WTC11 (cell line): ENCODE data around the gene RAB25. TPM values are rescaled to one million over a fixed set of nuclear protein-coding genes. Genes with fewer than 3 reads are reported as not detected.
A peak's percentile ranks its signal among the peaks of the same experiment; 100 is the strongest.

Experiments
- CBFB ChIP-seq: sonication (generic); formaldehyde crosslinking; IDR thresholded peaks from 2 replicates; pipeline ENCODE4 v1.8.1; 2022; ENCODE audit warnings: mild to moderate bottlenecking, low read depth, missing genetic modification reagents
- ELF4 ChIP-seq: sonication (generic); formaldehyde crosslinking; IDR thresholded peaks from 2 replicates; pipeline ENCODE4 v1.8.1; 2022; ENCODE audit warnings: low read depth, mild to moderate bottlenecking, moderate library complexity, missing genetic modification reagents
- EMX1 ChIP-seq: fragments of 250-450 bp; sonication (Bioruptor Pico); IDR thresholded peaks from 2 replicates; pipeline ENCODE4 v1.8.0; 2021; ENCODE audit warnings: mild to moderate bottlenecking
- ETV6 ChIP-seq: sonication (generic); formaldehyde crosslinking; IDR thresholded peaks from 2 replicates; pipeline ENCODE4 v1.8.1; 2022; ENCODE audit warnings: mild to moderate bottlenecking, missing genetic modification reagents
- FOXK1 ChIP-seq: sonication (generic); formaldehyde crosslinking; IDR thresholded peaks from 2 replicates; pipeline ENCODE4 v1.8.0; 2022; ENCODE audit warnings: mild to moderate bottlenecking, moderate library complexity, missing genetic modification reagents
- JAZF1 ChIP-seq: fragments of 250-450 bp; sonication (Bioruptor Pico); IDR thresholded peaks from 2 replicates; pipeline ENCODE4 v1.9.0; 2021; ENCODE audit warnings: moderate library complexity, mild to moderate bottlenecking, inconsistent platforms
- KAT7 ChIP-seq: sonication (generic); formaldehyde crosslinking; IDR thresholded peaks from 2 replicates; pipeline ENCODE4 v1.8.1; 2023; ENCODE audit warnings: missing genetic modification reagents, mild to moderate bottlenecking, borderline replicate concordance
- NFE2L1 ChIP-seq: sonication (generic); formaldehyde crosslinking; IDR thresholded peaks from 2 replicates; pipeline ENCODE4 v1.8.1; 2023; ENCODE audit warnings: missing genetic modification reagents
- PRRX2 ChIP-seq: fragments of 250-450 bp; sonication (Bioruptor Pico); IDR thresholded peaks from 2 replicates; pipeline ENCODE4 v1.8.0; 2021; ENCODE audit warnings: mild to moderate bottlenecking
- RELA ChIP-seq: sonication (generic); formaldehyde crosslinking; IDR thresholded peaks from 2 replicates; pipeline ENCODE4 v1.8.1; 2022; ENCODE audit warnings: missing genetic modification reagents, mild to moderate bottlenecking, borderline replicate concordance
- SMAD3 ChIP-seq: sonication (generic); formaldehyde crosslinking; IDR thresholded peaks from 2 replicates; pipeline ENCODE4 v1.8.0; 2022; ENCODE audit warnings: missing genetic modification reagents, mild to moderate bottlenecking, borderline replicate concordance
- TCF7 ChIP-seq: sonication (generic); formaldehyde crosslinking; IDR thresholded peaks from 2 replicates; pipeline ENCODE4 v1.8.0; 2022; ENCODE audit warnings: mild to moderate bottlenecking, low read depth, missing genetic modification reagents, moderate library complexity
- TP53 ChIP-seq: sonication (generic); formaldehyde crosslinking; IDR thresholded peaks from 2 replicates; pipeline ENCODE4 v1.8.1; 2023; ENCODE audit warnings: mild to moderate bottlenecking, missing genetic modification reagents
- ZNF138 ChIP-seq: sonication (generic); formaldehyde crosslinking; conservative IDR thresholded peaks from 2 replicates; pipeline ENCODE4 v1.8.1; 2022; ENCODE audit warnings: mild to moderate bottlenecking, moderate library complexity, missing genetic modification reagents
- ZNF232 ChIP-seq: sonication (generic); formaldehyde crosslinking; IDR thresholded peaks from 2 replicates; pipeline ENCODE4 v1.8.0; 2022; ENCODE audit warnings: mild to moderate bottlenecking, missing genetic modification reagents
- ZNF263 ChIP-seq: sonication (generic); formaldehyde crosslinking; IDR thresholded peaks from 2 replicates; pipeline ENCODE4 v1.8.1; 2022; ENCODE audit warnings: low read depth, mild to moderate bottlenecking, moderate library complexity, missing genetic modification reagents
- ZNF396 ChIP-seq: fragments of 250-450 bp; sonication (Bioruptor Pico); IDR thresholded peaks from 2 replicates; pipeline ENCODE4 v1.8.0; 2021; ENCODE audit warnings: mild to moderate bottlenecking, moderate library complexity, borderline replicate concordance
- ZNF416 ChIP-seq: fragments of 250-450 bp; sonication (Bioruptor Pico); IDR thresholded peaks from 2 replicates; pipeline ENCODE4 v1.9.0; 2021; ENCODE audit warnings: mild to moderate bottlenecking, inconsistent platforms
- total RNA-seq: library from RNA; stranded (reverse); gene quantifications from 3 replicates; pipeline ENCODE4 v1.2.3, GENCODE V29; 2021
- TF ChIP-seq, protein P1 (sequence below): sonication (generic); formaldehyde crosslinking; IDR thresholded peaks from 2 replicates; pipeline ENCODE4 v1.8.1; 2023; ENCODE audit warnings: mild to moderate bottlenecking, missing genetic modification reagents, borderline replicate concordance
- TF ChIP-seq, protein P2 (sequence below): sonication (generic); formaldehyde crosslinking; IDR thresholded peaks from 2 replicates; pipeline ENCODE4 v1.8.1; 2023; ENCODE audit warnings: mild to moderate bottlenecking, missing genetic modification reagents
- TF ChIP-seq, protein P3 (sequence below): fragments of 200-600 bp; IDR thresholded peaks from 2 replicates; pipeline ENCODE4 v1.8.0; 2022; ENCODE audit warnings: antibody characterized with exemption
- TF ChIP-seq, protein P4 (sequence below): sonication (generic); formaldehyde crosslinking; IDR thresholded peaks from 2 replicates; pipeline ENCODE4 v1.8.1; 2022; ENCODE audit warnings: mild to moderate bottlenecking, moderate library complexity, missing genetic modification reagents
- TF ChIP-seq, protein P5 (sequence below): fragments of 250-450 bp; sonication (Bioruptor Pico); IDR thresholded peaks from 2 replicates; pipeline ENCODE4 v1.9.0; 2021; ENCODE audit warnings: mild to moderate bottlenecking
- TF ChIP-seq, protein P6 (sequence below): sonication (generic); formaldehyde crosslinking; IDR thresholded peaks from 2 replicates; pipeline ENCODE4 v1.8.0; 2022; ENCODE audit warnings: mild to moderate bottlenecking, missing genetic modification reagents

The RAB25 gene
- total RNA-seq, 1 experiment from 2014 or later = 61.9 TPM

DNA sequence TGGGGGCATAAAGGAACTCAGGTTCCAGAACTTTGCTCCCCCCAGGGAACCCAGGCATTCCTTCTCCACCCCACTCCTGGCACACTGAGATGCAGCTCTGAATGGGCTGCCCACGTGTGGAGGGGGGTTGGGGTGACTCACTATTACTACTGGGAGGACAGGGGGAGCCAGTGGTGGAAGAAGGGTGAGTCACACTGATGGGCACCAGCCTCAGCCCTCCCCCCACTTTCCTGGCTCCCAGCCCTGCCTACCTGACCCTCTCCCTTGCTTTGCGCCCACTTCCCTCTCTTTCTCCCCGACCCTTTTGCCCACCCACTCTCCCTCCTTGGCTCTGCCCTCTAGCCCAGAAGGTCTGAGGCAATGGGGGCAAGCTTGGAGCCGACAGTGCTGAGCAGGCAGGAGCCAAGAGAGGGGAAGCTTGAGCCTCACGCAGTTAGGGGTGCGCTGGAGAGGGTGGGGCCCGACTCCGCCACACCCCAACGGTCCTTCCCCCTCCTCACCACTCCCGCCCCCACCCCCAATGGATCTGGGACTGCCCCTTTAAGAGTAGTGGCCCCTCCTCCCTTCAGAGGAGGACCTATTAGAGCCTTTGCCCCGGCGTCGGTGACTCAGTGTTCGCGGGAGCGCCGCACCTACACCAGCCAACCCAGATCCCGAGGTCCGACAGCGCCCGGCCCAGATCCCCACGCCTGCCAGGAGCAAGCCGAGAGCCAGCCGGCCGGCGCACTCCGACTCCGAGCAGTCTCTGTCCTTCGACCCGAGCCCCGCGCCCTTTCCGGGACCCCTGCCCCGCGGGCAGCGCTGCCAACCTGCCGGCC, 53.4 kb downstream of the RAB25 start, which contains the start of gene LMNA (continued):
- TF ChIP-seq, protein P1, sequence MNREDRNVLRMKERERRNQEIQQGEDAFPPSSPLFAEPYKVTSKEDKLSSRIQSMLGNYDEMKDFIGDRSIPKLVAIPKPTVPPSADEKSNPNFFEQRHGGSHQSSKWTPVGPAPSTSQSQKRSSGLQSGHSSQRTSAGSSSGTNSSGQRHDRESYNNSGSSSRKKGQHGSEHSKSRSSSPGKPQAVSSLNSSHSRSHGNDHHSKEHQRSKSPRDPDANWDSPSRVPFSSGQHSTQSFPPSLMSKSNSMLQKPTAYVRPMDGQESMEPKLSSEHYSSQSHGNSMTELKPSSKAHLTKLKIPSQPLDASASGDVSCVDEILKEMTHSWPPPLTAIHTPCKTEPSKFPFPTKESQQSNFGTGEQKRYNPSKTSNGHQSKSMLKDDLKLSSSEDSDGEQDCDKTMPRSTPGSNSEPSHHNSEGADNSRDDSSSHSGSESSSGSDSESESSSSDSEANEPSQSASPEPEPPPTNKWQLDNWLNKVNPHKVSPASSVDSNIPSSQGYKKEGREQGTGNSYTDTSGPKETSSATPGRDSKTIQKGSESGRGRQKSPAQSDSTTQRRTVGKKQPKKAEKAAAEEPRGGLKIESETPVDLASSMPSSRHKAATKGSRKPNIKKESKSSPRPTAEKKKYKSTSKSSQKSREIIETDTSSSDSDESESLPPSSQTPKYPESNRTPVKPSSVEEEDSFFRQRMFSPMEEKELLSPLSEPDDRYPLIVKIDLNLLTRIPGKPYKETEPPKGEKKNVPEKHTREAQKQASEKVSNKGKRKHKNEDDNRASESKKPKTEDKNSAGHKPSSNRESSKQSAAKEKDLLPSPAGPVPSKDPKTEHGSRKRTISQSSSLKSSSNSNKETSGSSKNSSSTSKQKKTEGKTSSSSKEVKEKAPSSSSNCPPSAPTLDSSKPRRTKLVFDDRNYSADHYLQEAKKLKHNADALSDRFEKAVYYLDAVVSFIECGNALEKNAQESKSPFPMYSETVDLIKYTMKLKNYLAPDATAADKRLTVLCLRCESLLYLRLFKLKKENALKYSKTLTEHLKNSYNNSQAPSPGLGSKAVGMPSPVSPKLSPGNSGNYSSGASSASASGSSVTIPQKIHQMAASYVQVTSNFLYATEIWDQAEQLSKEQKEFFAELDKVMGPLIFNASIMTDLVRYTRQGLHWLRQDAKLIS = no peak
- TF ChIP-seq ETV6 (CRISPR knock-in tag) (peak; percentile 39; the same call in 1 of the 2 replicates), TCF7 (CRISPR knock-in tag) (no peak), NFE2L1 (0 out of 2 replicates have a peak, but pooled peaks have one; percentile 35), ZNF138 (no peak), TP53 (CRISPR knock-in tag) (no peak), KAT7 (no peak), ZNF232 (CRISPR knock-in tag) (no peak), RELA (CRISPR knock-in tag) (no peak), PRRX2 (CRISPR knock-in tag) (no peak), SMAD3 (CRISPR knock-in tag) (no peak), JAZF1 (CRISPR knock-in tag) (no peak), FOXK1 (no peak), CBFB (no peak), ZNF263 (CRISPR knock-in tag) (no peak), ELF4 (0 out of 2 replicates have a peak, but pooled peaks have one; percentile 68), EMX1 (CRISPR knock-in tag) (no peak), ZNF416 (CRISPR knock-in tag) (no peak), ZNF396 (no peak)
- TF ChIP-seq, protein P2, sequence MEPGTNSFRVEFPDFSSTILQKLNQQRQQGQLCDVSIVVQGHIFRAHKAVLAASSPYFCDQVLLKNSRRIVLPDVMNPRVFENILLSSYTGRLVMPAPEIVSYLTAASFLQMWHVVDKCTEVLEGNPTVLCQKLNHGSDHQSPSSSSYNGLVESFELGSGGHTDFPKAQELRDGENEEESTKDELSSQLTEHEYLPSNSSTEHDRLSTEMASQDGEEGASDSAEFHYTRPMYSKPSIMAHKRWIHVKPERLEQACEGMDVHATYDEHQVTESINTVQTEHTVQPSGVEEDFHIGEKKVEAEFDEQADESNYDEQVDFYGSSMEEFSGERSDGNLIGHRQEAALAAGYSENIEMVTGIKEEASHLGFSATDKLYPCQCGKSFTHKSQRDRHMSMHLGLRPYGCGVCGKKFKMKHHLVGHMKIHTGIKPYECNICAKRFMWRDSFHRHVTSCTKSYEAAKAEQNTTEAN (CRISPR knock-in tag) = no peak
- TF ChIP-seq, protein P3, sequence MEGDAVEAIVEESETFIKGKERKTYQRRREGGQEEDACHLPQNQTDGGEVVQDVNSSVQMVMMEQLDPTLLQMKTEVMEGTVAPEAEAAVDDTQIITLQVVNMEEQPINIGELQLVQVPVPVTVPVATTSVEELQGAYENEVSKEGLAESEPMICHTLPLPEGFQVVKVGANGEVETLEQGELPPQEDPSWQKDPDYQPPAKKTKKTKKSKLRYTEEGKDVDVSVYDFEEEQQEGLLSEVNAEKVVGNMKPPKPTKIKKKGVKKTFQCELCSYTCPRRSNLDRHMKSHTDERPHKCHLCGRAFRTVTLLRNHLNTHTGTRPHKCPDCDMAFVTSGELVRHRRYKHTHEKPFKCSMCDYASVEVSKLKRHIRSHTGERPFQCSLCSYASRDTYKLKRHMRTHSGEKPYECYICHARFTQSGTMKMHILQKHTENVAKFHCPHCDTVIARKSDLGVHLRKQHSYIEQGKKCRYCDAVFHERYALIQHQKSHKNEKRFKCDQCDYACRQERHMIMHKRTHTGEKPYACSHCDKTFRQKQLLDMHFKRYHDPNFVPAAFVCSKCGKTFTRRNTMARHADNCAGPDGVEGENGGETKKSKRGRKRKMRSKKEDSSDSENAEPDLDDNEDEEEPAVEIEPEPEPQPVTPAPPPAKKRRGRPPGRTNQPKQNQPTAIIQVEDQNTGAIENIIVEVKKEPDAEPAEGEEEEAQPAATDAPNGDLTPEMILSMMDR = no peak
- TF ChIP-seq, protein P4, sequence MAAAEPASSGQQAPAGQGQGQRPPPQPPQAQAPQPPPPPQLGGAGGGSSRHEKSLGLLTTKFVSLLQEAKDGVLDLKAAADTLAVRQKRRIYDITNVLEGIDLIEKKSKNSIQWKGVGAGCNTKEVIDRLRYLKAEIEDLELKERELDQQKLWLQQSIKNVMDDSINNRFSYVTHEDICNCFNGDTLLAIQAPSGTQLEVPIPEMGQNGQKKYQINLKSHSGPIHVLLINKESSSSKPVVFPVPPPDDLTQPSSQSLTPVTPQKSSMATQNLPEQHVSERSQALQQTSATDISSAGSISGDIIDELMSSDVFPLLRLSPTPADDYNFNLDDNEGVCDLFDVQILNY (CRISPR knock-in tag) = peak; percentile 69
- TF ChIP-seq, protein P5, sequence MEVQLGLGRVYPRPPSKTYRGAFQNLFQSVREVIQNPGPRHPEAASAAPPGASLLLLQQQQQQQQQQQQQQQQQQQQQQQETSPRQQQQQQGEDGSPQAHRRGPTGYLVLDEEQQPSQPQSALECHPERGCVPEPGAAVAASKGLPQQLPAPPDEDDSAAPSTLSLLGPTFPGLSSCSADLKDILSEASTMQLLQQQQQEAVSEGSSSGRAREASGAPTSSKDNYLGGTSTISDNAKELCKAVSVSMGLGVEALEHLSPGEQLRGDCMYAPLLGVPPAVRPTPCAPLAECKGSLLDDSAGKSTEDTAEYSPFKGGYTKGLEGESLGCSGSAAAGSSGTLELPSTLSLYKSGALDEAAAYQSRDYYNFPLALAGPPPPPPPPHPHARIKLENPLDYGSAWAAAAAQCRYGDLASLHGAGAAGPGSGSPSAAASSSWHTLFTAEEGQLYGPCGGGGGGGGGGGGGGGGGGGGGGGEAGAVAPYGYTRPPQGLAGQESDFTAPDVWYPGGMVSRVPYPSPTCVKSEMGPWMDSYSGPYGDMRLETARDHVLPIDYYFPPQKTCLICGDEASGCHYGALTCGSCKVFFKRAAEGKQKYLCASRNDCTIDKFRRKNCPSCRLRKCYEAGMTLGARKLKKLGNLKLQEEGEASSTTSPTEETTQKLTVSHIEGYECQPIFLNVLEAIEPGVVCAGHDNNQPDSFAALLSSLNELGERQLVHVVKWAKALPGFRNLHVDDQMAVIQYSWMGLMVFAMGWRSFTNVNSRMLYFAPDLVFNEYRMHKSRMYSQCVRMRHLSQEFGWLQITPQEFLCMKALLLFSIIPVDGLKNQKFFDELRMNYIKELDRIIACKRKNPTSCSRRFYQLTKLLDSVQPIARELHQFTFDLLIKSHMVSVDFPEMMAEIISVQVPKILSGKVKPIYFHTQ (CRISPR knock-in tag) = no peak
- TF ChIP-seq, protein P6, sequence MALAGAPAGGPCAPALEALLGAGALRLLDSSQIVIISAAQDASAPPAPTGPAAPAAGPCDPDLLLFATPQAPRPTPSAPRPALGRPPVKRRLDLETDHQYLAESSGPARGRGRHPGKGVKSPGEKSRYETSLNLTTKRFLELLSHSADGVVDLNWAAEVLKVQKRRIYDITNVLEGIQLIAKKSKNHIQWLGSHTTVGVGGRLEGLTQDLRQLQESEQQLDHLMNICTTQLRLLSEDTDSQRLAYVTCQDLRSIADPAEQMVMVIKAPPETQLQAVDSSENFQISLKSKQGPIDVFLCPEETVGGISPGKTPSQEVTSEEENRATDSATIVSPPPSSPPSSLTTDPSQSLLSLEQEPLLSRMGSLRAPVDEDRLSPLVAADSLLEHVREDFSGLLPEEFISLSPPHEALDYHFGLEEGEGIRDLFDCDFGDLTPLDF (CRISPR knock-in tag) = no peak
